MM.1S (cell line): ENCODE data around the gene UBXN7.

ENCODE experiments used
- EZH2 ChIP-seq: fragments of 300-600 bp; sonication (generic); optimal IDR thresholded peaks from 2 replicates; pipeline ENCODE3; 2017; ENCODE audit warnings: low read depth, mild to moderate bottlenecking, antibody characterized with exemption, low read length, mixed read lengths
- EZH2phosphoT487 ChIP-seq: fragments of 300-600 bp; sonication (generic); IDR thresholded peaks from 2 replicates; pipeline ENCODE4 v1.6.1; 2018; ENCODE audit warnings: antibody characterized with exemption, low read length
- TF ChIP-seq, protein P1 (sequence below): fragments of 300-600 bp; sonication (generic); IDR thresholded peaks from 2 replicates; pipeline ENCODE4 v1.5.1; 2016; ENCODE audit warnings: antibody characterized with exemption, low read length, mixed read lengths

GRCh38 chr3:196326936-196327335 is 105.3 kb downstream of the UBXN7 start:
- TF ChIP-seq, protein P1, sequence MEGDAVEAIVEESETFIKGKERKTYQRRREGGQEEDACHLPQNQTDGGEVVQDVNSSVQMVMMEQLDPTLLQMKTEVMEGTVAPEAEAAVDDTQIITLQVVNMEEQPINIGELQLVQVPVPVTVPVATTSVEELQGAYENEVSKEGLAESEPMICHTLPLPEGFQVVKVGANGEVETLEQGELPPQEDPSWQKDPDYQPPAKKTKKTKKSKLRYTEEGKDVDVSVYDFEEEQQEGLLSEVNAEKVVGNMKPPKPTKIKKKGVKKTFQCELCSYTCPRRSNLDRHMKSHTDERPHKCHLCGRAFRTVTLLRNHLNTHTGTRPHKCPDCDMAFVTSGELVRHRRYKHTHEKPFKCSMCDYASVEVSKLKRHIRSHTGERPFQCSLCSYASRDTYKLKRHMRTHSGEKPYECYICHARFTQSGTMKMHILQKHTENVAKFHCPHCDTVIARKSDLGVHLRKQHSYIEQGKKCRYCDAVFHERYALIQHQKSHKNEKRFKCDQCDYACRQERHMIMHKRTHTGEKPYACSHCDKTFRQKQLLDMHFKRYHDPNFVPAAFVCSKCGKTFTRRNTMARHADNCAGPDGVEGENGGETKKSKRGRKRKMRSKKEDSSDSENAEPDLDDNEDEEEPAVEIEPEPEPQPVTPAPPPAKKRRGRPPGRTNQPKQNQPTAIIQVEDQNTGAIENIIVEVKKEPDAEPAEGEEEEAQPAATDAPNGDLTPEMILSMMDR = no peak
- TF ChIP-seq EZH2phosphoT487 (no peak), EZH2 (no peak)
